Measurements from ENCODE around the gene SORCS1. TPM values are rescaled to one million over a fixed set of nuclear protein-coding genes. Genes with fewer than 3 reads are reported as not detected.

The SORCS1 gene
- total RNA-seq, 4 donors from 2014 or later: 1.2 to 11.8 (median 6.2) TPM

- WGBS, 2 donors: 91 to 92% methylated on average over 6 of the region's 6 CpGs
- H3K9me3 ChIP-seq: no peaks in the 10 kb centered on the region
- no peaks in the 10 kb centered on the region for H3K27me3 ChIP-seq
- H3K4me3 ChIP-seq (replicated peaks in 1 of 3): no peak overlapping the region
- intact Hi-C loops (cut with DNase I): no loop called here
- H3K36me3 ChIP-seq: no peaks in the 10 kb centered on the region
- no peak for DNase-seq
- TF ChIP-seq CTCF (IDR thresholded peaks at IDR 0.05) (no peak), POLR2A (IDR thresholded peaks at IDR 0.05) (no peak)
- H3K4me1 ChIP-seq: no peaks in the 10 kb centered on the region
- H3K27ac ChIP-seq: no peak overlapping the region
Observed at GRCh38 chr10:106764360-106764759, 400.1 kb downstream of the SORCS1 start.

GRCh38 chr10:106761906-106762305 is 402.6 kb downstream of the SORCS1 start:
- Histone ChIP-seq H3K36me3 (no peaks in the 10 kb centered on the region), H3K9me3 (no peaks in the 10 kb centered on the region), H3K27ac (no peak overlapping the region), H3K27me3 (no peaks in the 10 kb centered on the region), H3K4me1 (peaks cover 0 to 5% of the 10 kb centered on the region in 2 donors), H3K4me3 (replicated peaks in 1 of 3) (no peak overlapping the region)
- 72 to 82% methylated on average over 4 of the region's 4 CpGs for WGBS, 2 donors
- DNase-seq: no peak
- intact Hi-C loops (cut with DNase I): no loop called here
- TF ChIP-seq CTCF (IDR thresholded peaks at IDR 0.05) (no peak), POLR2A (IDR thresholded peaks at IDR 0.05) (no peak)

GRCh38 chr10:106757521-106757920 is 407.0 kb downstream of the SORCS1 start:
- peak; percentile 71 to 83 for DNase-seq
- Histone ChIP-seq H3K27ac (no peak overlapping the region), H3K36me3 (no peaks in the 10 kb centered on the region), H3K4me1 (peaks cover 0 to 5% of the 10 kb centered on the region in 2 donors), H3K4me3 (replicated peaks in 1 of 3) (no peak overlapping the region), H3K27me3 (no peaks in the 10 kb centered on the region), H3K9me3 (no peaks in the 10 kb centered on the region)
- TF ChIP-seq POLR2A (IDR thresholded peaks at IDR 0.05) (no peak), CTCF (IDR thresholded peaks at IDR 0.05) (no peak)
- WGBS, 2 donors: 29 to 40% methylated on average over 3 of the region's 3 CpGs
- intact Hi-C loops (cut with DNase I): no loop called here

GRCh38 chr10:106751091-106751490 is 413.4 kb downstream of the SORCS1 start:
- no peak for TF ChIP-seq POLR2A (IDR thresholded peaks at IDR 0.05)
- TF ChIP-seq CTCF (IDR thresholded peaks at IDR 0.05): no peak
- H3K4me1 ChIP-seq: no peaks in the 10 kb centered on the region
- WGBS, 2 donors: 85 to 93% methylated on average over 5 of the region's 5 CpGs
- DNase-seq: no peak
- H3K9me3 ChIP-seq: no peaks in the 10 kb centered on the region
- no peak overlapping the region for H3K4me3 ChIP-seq (replicated peaks in 1 of 3)
- H3K36me3 ChIP-seq: no peaks in the 10 kb centered on the region
- intact Hi-C loops (cut with DNase I): no loop called here
- no peaks in the 10 kb centered on the region for H3K27me3 ChIP-seq
- H3K27ac ChIP-seq: no peak overlapping the region

- 83 to 96% methylated on average over 1 of the region's 1 CpG for WGBS, 2 donors
- Histone ChIP-seq H3K27me3 (no peaks in the 10 kb centered on the region), H3K9me3 (no peaks in the 10 kb centered on the region), H3K27ac (no peak overlapping the region), H3K36me3 (no peaks in the 10 kb centered on the region), H3K4me1 (no peaks in the 10 kb centered on the region), H3K4me3 (replicated peaks in 1 of 3) (no peak overlapping the region)
- TF ChIP-seq POLR2A (IDR thresholded peaks at IDR 0.05) (no peak), CTCF (IDR thresholded peaks at IDR 0.05) (no peak)
- intact Hi-C loops (cut with DNase I): no loop called here
- DNase-seq: no peak
Observed at GRCh38 chr10:106746868-106747267, 417.6 kb downstream of the SORCS1 start.

Measured in thyroid gland (tissue), 4 donors.